Stimulated activated CD4-positive, alpha-beta T cell treated with anti-CD3 and anti-CD28 coated beads, TNF-alpha, amount 100 ng/mL, for 24 hours (primary cell): ENCODE results near the gene ATRN.
"Not testable (repeated sequence)": the region's sequence is repeated elsewhere in the genome, so short reads cannot be mapped to it uniquely, and the experiment has no call there.

ENCODE experiments used
- DNase-seq, 3 experiments: peaks; one replicate each; pipeline ENCODE4 v3.0.0-alpha.2; 2020; ENCODE audit warnings: low read depth in 3 of 3

The ATRN gene

GRCh38 chr20:3563548-3564177 is 92.8 kb downstream of the ATRN start:
- no peak for DNase-seq

- DNase-seq = no peak
Observed at GRCh38 chr20:3565851-3566250, 95.0 kb downstream of the ATRN start.

- no peak for DNase-seq
Observed at GRCh38 chr20:3572151-3572550, 101.3 kb downstream of the ATRN start.

- no peak for DNase-seq
Observed at GRCh38 chr20:3576363-3576762, 105.5 kb downstream of the ATRN start.

GRCh38 chr20:3577366-3577765 is 106.5 kb downstream of the ATRN start:
- DNase-seq = no peak

- no peak for DNase-seq
Observed at GRCh38 chr20:3580412-3580811, 109.6 kb downstream of the ATRN start.

- DNase-seq = no peak
Observed at GRCh38 chr20:3583765-3584164, 112.9 kb downstream of the ATRN start.

- DNase-seq = no peak
Observed at GRCh38 chr20:3586093-3586492, 115.3 kb downstream of the ATRN start.

GRCh38 chr20:3590164-3590563 is 119.3 kb downstream of the ATRN start:
- DNase-seq = no peak

- no peak for DNase-seq
Observed at GRCh38 chr20:3592931-3593330, 122.1 kb downstream of the ATRN start.

GRCh38 chr20:3595541-3595940 is 124.7 kb downstream of the ATRN start:
- DNase-seq = no peak

GRCh38 chr20:3603108-3603507 is 132.3 kb downstream of the ATRN start:
- no peak for DNase-seq

- DNase-seq = not testable (repeated sequence)
Observed at GRCh38 chr20:3605386-3605886, 134.6 kb downstream of the ATRN start.

- DNase-seq = no peak
Observed at GRCh38 chr20:3606021-3606420, 135.2 kb downstream of the ATRN start.

- no peak for DNase-seq
Observed at GRCh38 chr20:3611901-3612300, 141.1 kb downstream of the ATRN start.

- DNase-seq = no peak
Observed at GRCh38 chr20:3612795-3613572, 142.2 kb downstream of the ATRN start.

- DNase-seq = no peak
Observed at GRCh38 chr20:3613821-3614440, 143.1 kb downstream of the ATRN start.

- no peak for DNase-seq
Observed at GRCh38 chr20:3614466-3614865, 143.6 kb downstream of the ATRN start.

GRCh38 chr20:3615171-3615840 is 144.5 kb downstream of the ATRN start:
- not testable (repeated sequence) for DNase-seq

- DNase-seq = no peak
Observed at GRCh38 chr20:3616250-3616649, 145.4 kb downstream of the ATRN start.

- DNase-seq = no peak
Observed at GRCh38 chr20:3621111-3621510, 150.3 kb downstream of the ATRN start.

GRCh38 chr20:3622406-3622805 is 151.6 kb downstream of the ATRN start:
- DNase-seq = no peak
